Ishikawa (cell line): ENCODE results near the gene ZMAT3.

Experiments used
- CEBPB ChIP-seq: IDR thresholded peaks from 2 replicates; pipeline ENCODE4 v1.6.1; 2012
- CREB1 ChIP-seq: IDR thresholded peaks from 2 replicates; pipeline ENCODE4 v1.6.1; 2012; ENCODE audit warnings: low read depth
- EGR1 ChIP-seq: IDR thresholded peaks from 2 replicates; pipeline ENCODE4 v1.6.1; 2012
- EP300 ChIP-seq: IDR thresholded peaks from 2 replicates; pipeline ENCODE4 v1.6.1; 2012; ENCODE audit warnings: borderline replicate concordance
- FOXM1 ChIP-seq: IDR thresholded peaks from 2 replicates; pipeline ENCODE4 v1.6.1; 2012; ENCODE audit warnings: low read depth, borderline replicate concordance
- MAX ChIP-seq: IDR thresholded peaks from 2 replicates; pipeline ENCODE4 v1.6.1; 2012
- NFIC ChIP-seq: IDR thresholded peaks from 2 replicates; pipeline ENCODE4 v1.6.1; 2012
- RAD21 ChIP-seq: IDR thresholded peaks from 2 replicates; pipeline ENCODE4 v1.6.1; 2012; ENCODE audit warnings: low read depth
- REST ChIP-seq: IDR thresholded peaks from 2 replicates; pipeline ENCODE4 v1.6.1; 2012; ENCODE audit warnings: low read depth, mild to moderate bottlenecking
- TAF1 ChIP-seq: IDR thresholded peaks from 2 replicates; pipeline ENCODE4 v1.6.1; 2012; ENCODE audit warnings: low read depth, mild to moderate bottlenecking
- TCF12 ChIP-seq: IDR thresholded peaks from 2 replicates; pipeline ENCODE4 v1.6.1; 2012; ENCODE audit warnings: low read depth
- TEAD4 ChIP-seq: IDR thresholded peaks from 2 replicates; pipeline ENCODE4 v1.6.1; 2012
- USF1 ChIP-seq: IDR thresholded peaks from 2 replicates; pipeline ENCODE4 v1.6.1; 2012
- YY1 ChIP-seq: IDR thresholded peaks from 2 replicates; pipeline ENCODE4 v1.6.1; 2012; ENCODE audit warnings: low read depth
- ZBTB7A ChIP-seq: IDR thresholded peaks from 2 replicates; pipeline ENCODE4 v1.6.1; 2012; ENCODE audit warnings: low read depth

ZMAT3 gene

GRCh38 chr3:179091113-179091512, 19.5 kb upstream of the ZMAT3 start:
- TF ChIP-seq TCF12 (no peak), TEAD4 (no peak)

- no peak for TF ChIP-seq EP300
- TF ChIP-seq USF1 = 0 out of 2 replicates have a peak, but pooled peaks have one; percentile 44
- no peak for TF ChIP-seq FOXM1
Observed at GRCh38 chr3:179088306-179088705, 16.7 kb upstream of the ZMAT3 start.

- TF ChIP-seq TEAD4 = no peak
- TF ChIP-seq ZBTB7A = no peak
- TF ChIP-seq USF1 = no peak
- no peak for TF ChIP-seq REST
- no peak for TF ChIP-seq CEBPB
- TF ChIP-seq RAD21 = no peak
- no peak for TF ChIP-seq TAF1
- TF ChIP-seq EGR1 = no peak
Observed at GRCh38 chr3:179083977-179084376, 12.4 kb upstream of the ZMAT3 start.

- TF ChIP-seq TCF12 (no peak), NFIC (no peak), RAD21 (no peak), YY1 (no peak), REST (no peak), EP300 (no peak), TAF1 (no peak)
Observed at GRCh38 chr3:179082416-179082815, 10.8 kb upstream of the ZMAT3 start.

- no peak for TF ChIP-seq YY1
- no peak for TF ChIP-seq TCF12
- no peak for TF ChIP-seq MAX
- no peak for TF ChIP-seq CEBPB
- TF ChIP-seq ZBTB7A = no peak
- no peak for TF ChIP-seq USF1
- TF ChIP-seq EGR1 = no peak
- TF ChIP-seq FOXM1 = no peak
- no peak for TF ChIP-seq EP300
- TF ChIP-seq RAD21 = no peak
- no peak for TF ChIP-seq NFIC
- no peak for TF ChIP-seq REST
- TF ChIP-seq CREB1 = no peak
Observed at GRCh38 chr3:179081885-179082284, 10.3 kb upstream of the ZMAT3 start.

- TF ChIP-seq CREB1 = no peak
Observed at GRCh38 chr3:179079537-179079936, 7.9 kb upstream of the ZMAT3 start.
